ENCODE results near the gene RPS26. TPM values are rescaled to one million over a fixed set of nuclear protein-coding genes. Genes with fewer than 3 reads are reported as not detected.

The RPS26 gene
- total and polyA plus RNA-seq, 2 of the 13 experiments (the other 11 are each of a cell fraction or from before 2014, with no cell fraction given): 150 to 421 TPM

DNA sequence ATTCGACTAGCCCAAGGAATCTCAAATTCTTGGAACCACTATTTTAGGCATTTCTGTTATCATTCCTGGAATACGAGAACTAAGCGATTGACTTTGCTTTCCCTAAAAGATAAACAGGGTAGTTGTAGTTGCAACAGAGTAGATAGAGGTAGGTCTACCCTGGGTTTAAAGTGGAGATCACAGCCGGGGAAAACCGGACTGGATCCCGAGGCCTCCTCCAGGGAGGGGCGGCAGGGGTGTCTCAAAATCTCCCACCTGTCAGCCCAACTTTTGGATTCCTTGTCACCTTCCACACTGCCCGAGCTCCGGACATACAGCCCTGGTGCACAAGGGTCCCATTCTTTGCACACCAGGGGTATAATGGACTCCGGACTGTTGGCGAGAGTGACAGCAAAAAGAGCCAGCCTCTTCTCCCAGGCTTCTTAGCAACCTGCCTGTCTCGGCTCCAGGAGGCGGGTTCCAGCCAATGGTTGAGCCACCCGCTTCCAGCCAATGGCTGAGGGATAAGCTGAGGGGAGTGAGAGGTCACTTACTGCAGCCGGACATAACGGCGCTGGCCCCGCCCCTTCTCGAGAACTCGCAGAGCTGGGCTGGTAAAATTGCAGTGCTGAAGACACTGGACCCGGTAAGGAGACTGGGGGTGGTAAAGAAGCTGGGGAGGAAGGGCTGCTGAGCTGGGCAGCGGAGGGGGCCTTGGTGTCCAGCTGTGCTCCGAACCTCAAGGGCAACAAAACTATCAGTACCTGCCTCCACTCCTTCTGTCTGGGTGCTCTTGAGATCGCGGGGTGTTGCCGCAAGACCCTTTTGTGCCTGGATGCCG is 44.8 kb upstream of the RPS26 start, which contains the start of gene SUOX (continued):
- TF ChIP-seq, protein P1, sequence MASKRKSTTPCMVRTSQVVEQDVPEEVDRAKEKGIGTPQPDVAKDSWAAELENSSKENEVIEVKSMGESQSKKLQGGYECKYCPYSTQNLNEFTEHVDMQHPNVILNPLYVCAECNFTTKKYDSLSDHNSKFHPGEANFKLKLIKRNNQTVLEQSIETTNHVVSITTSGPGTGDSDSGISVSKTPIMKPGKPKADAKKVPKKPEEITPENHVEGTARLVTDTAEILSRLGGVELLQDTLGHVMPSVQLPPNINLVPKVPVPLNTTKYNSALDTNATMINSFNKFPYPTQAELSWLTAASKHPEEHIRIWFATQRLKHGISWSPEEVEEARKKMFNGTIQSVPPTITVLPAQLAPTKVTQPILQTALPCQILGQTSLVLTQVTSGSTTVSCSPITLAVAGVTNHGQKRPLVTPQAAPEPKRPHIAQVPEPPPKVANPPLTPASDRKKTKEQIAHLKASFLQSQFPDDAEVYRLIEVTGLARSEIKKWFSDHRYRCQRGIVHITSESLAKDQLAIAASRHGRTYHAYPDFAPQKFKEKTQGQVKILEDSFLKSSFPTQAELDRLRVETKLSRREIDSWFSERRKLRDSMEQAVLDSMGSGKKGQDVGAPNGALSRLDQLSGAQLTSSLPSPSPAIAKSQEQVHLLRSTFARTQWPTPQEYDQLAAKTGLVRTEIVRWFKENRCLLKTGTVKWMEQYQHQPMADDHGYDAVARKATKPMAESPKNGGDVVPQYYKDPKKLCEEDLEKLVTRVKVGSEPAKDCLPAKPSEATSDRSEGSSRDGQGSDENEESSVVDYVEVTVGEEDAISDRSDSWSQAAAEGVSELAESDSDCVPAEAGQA (IDR thresholded peaks at IDR 0.05; ENCODE audit: low read depth): no peak
- TF ChIP-seq, protein P1 (CRISPR knock-in tag; IDR thresholded peaks at IDR 0.05; ENCODE audit: borderline replicate concordance): no peak
- TF ChIP-seq, protein P2, sequence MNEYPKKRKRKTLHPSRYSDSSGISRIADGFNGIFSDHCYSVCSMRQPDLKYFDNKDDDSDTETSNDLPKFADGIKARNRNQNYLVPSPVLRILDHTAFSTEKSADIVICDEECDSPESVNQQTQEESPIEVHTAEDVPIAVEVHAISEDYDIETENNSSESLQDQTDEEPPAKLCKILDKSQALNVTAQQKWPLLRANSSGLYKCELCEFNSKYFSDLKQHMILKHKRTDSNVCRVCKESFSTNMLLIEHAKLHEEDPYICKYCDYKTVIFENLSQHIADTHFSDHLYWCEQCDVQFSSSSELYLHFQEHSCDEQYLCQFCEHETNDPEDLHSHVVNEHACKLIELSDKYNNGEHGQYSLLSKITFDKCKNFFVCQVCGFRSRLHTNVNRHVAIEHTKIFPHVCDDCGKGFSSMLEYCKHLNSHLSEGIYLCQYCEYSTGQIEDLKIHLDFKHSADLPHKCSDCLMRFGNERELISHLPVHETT (CRISPR knock-in tag; conservative IDR thresholded peaks at IDR 0.05): no peak
- TF ChIP-seq, protein P3, sequence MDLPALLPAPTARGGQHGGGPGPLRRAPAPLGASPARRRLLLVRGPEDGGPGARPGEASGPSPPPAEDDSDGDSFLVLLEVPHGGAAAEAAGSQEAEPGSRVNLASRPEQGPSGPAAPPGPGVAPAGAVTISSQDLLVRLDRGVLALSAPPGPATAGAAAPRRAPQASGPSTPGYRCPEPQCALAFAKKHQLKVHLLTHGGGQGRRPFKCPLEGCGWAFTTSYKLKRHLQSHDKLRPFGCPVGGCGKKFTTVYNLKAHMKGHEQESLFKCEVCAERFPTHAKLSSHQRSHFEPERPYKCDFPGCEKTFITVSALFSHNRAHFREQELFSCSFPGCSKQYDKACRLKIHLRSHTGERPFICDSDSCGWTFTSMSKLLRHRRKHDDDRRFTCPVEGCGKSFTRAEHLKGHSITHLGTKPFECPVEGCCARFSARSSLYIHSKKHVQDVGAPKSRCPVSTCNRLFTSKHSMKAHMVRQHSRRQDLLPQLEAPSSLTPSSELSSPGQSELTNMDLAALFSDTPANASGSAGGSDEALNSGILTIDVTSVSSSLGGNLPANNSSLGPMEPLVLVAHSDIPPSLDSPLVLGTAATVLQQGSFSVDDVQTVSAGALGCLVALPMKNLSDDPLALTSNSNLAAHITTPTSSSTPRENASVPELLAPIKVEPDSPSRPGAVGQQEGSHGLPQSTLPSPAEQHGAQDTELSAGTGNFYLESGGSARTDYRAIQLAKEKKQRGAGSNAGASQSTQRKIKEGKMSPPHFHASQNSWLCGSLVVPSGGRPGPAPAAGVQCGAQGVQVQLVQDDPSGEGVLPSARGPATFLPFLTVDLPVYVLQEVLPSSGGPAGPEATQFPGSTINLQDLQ (CRISPR knock-in tag; IDR thresholded peaks at IDR 0.05): no peak
- TF ChIP-seq ZNF24 (IDR thresholded peaks at IDR 0.05): no peak
- TF ChIP-seq, protein P4, sequence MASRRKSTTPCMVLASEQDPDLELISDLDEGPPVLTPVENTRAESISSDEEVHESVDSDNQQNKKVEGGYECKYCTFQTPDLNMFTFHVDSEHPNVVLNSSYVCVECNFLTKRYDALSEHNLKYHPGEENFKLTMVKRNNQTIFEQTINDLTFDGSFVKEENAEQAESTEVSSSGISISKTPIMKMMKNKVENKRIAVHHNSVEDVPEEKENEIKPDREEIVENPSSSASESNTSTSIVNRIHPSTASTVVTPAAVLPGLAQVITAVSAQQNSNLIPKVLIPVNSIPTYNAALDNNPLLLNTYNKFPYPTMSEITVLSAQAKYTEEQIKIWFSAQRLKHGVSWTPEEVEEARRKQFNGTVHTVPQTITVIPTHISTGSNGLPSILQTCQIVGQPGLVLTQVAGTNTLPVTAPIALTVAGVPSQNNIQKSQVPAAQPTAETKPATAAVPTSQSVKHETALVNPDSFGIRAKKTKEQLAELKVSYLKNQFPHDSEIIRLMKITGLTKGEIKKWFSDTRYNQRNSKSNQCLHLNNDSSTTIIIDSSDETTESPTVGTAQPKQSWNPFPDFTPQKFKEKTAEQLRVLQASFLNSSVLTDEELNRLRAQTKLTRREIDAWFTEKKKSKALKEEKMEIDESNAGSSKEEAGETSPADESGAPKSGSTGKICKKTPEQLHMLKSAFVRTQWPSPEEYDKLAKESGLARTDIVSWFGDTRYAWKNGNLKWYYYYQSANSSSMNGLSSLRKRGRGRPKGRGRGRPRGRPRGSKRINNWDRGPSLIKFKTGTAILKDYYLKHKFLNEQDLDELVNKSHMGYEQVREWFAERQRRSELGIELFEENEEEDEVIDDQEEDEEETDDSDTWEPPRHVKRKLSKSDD (CRISPR knock-in tag; IDR thresholded peaks at IDR 0.05; ENCODE audit: low read depth): no peak
- no peak for TF ChIP-seq STAT5B (CRISPR knock-in tag; IDR thresholded peaks at IDR 0.05)
- TF ChIP-seq ZNF3 (CRISPR knock-in tag; IDR thresholded peaks at IDR 0.05): no peak
- TF ChIP-seq, protein P5, sequence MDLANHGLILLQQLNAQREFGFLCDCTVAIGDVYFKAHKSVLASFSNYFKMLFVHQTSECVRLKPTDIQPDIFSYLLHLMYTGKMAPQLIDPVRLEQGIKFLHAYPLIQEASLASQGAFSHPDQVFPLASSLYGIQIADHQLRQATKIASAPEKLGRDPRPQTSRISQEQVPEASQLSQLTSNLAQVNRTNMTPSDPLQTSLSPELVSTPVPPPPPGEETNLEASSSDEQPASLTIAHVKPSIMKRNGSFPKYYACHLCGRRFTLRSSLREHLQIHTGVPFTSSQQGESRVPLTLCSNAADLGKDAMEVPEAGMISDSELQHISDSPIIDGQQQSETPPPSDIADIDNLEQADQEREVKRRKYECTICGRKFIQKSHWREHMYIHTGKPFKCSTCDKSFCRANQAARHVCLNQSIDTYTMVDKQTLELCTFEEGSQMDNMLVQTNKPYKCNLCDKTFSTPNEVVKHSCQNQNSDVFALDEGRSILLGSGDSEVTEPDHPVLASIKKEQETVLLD (CRISPR knock-in tag; IDR thresholded peaks at IDR 0.05; ENCODE audit: low read depth): no peak
- TF ChIP-seq CBX5 (CRISPR knock-in tag; IDR thresholded peaks at IDR 0.05; ENCODE audit: borderline replicate concordance): no peak
- TF ChIP-seq PHF8 (CRISPR knock-in tag; IDR thresholded peaks at IDR 0.05): peak; percentile 35; the same call in 1 of the 2 replicates
- 0 out of 2 replicates have a peak, but pooled peaks have one; percentile 11 for TF ChIP-seq ZNF567 (CRISPR knock-in tag; IDR thresholded peaks at IDR 0.05; ENCODE audit: borderline replicate concordance)
- TF ChIP-seq SIN3B (IDR thresholded peaks at IDR 0.05; ENCODE audit: low read length): peak; percentile 4; the same call in 1 of the 2 replicates
- TF ChIP-seq THAP11 (CRISPR knock-in tag; IDR thresholded peaks at IDR 0.05): peak; percentile 81
- no peak for TF ChIP-seq ZNF224 (CRISPR knock-in tag; IDR thresholded peaks at IDR 0.05)
